GM21381 (cell line): ENCODE measurements around the gene INTS6.

ENCODE experiments used
- ATAC-seq: cut with Tn5 transposase; IDR thresholded peaks from one replicate; pipeline ENCODE4 v1.9.1; 2021; ENCODE audit warnings: mild to moderate bottlenecking, moderate library complexity; ENCODE audit not compliant: unreplicated experiment

The INTS6 gene

DNA sequence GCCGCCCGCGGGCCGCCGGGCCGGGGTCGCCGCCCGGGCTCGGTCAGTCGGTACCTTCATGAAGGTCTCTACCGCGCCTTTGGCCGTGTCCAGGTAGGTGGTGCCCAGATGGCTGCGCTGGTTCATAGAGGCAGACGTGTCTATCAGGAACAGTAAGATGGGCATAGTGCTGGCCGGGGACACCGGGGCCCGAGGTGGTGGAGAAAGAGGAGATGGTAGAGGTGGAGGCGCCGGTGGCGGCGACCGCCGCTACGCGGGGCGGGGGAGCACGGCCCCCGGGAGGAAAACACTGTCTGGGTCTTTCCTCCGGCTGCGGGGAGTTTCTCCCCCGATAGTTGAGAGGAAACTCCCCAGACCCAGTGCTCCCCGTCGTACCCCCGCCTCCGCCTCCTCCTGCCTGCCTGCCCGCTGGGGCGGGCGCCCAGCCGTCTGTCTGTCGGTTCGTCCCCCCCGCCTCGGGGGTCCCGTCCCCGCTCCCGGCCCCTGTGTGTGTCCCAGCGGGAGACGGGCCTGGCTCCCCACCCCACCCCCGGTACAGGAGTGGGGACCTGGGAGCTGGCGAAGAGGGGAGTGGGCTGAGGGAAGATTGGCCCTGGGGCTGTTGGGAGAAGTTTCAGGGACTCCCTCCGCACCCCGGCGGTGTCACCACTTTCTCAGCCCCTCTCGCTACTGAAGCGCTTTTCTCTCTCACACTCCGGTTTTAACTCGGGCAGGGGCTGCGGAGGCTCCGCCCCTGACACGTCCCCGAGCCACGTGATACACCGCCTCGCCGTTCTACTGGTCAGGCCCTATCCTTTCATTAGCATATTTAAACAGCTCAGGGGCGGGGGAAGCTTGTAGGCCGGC, at the start of gene INTS6:
Gene INTS6, minus strand, starts transcription at position 676 of the 846 bp plus-strand sequence. Its CDS starts 511 bp downstream, at position 165.
- peak; percentile 65 for ATAC-seq

- peak; percentile 97 for ATAC-seq
These were observed 49.4 kb upstream of the INTS6 start for GRCh38 chr13:51502153-51502651.

DNA sequence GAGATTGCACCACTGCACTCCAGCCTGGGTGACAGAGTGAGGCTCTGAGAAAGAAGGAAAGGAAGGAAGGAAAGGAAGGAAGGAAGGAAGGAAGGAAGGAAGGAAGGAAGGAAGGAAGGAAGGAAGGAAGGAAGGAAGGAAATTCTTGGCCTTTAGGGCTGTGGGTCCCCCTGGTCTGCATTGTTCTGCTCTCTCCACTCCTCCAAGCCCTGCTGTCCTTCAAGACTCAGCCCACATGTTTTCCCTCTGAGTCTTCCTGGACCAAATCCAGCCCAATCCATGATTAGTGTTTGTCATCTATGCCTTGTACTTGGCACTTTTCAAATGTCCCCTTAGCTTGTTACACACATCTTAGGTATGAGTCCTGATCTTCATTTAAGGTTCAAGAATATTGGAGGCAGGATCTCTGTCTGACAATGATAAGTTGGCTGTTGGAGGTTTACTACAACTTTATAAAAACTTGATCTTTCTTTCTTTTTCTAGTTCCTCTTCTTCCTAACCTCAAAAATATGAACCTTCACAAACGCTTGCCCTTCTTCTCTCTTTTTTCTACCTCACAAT, 48.8 kb upstream of the INTS6 start:
- ATAC-seq = no peak

DNA sequence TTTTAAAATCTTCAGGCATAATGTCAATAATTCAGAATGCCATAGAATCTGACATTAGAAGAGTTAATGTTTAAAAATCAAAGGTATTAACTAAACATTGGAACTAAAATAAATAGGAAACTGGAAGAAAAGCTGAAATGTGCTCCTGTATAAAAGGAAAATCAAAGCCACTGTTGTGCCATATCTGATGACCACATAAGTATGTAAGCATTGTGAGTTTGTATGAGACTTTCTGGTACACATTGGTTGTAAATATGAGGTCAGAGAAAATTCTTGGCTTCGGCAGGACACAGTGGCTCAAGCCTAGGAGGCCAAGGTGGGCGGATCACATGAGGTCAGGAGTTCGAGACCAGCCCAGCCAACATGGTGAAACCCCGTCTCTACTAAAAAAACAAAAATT, 48.3 kb upstream of the INTS6 start:
- no peak for ATAC-seq

DNA sequence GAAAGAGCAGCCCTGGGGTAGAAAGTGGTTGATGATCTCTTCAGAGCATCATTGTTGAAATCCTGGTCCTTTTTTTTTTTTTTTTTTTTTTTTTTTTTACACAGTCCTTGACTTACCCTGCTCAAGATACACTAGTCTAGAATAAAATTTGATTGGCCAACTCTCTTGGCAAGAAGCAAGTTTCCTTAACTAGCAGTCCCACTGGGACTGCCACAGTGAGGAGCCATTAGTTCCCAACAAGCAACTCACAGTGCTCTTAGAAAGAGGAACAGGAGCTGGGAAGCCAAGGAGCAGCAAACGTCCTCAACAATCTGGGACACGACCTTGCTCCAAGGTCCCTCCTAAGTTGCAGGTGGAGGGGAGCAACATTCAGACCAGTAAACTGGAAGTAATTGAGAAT, 47.9 kb upstream of the INTS6 start:
- ATAC-seq = no peak

DNA sequence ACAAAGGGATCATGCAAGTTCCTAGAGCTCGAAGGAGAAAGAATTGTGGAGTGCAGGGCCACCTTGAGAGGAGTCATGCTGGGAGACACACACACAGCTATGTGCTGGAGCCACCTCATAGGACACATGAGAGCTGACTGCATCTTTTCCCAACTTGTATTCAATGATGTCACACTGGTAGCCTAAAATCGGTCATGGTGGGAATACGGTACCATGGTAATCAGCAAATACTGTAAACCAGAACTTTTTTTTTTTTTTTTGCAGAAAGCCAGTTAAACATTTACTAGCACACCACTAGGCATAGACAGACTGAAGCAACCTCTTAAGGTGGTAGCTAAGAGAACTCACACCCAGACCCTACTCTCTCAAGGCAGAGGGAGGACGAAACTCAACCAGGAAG, 47.0 kb upstream of the INTS6 start:
- no peak for ATAC-seq

DNA sequence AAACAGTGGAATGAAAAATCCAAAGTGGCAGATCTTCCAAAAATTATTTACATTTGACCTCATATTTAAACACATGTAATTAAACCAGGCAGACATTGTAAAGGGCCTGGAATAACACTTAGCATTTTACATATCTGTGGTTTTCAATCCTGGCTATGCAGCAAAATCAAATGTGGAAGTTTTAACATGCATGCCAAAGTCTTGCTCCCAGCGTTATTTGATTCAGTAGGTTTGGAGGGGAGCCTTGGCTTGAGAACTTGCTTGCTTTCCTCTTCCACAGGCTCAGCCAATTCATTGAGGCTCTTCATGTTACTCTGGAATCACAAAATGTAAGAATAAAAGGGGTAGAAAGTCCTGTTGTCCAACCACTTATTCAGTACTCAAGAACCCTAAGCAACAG, 42.5 kb upstream of the INTS6 start:
- no peak for ATAC-seq

GRCh38 chr13:51494156-51494555, 41.3 kb upstream of the INTS6 start:
- no peak for ATAC-seq

DNA sequence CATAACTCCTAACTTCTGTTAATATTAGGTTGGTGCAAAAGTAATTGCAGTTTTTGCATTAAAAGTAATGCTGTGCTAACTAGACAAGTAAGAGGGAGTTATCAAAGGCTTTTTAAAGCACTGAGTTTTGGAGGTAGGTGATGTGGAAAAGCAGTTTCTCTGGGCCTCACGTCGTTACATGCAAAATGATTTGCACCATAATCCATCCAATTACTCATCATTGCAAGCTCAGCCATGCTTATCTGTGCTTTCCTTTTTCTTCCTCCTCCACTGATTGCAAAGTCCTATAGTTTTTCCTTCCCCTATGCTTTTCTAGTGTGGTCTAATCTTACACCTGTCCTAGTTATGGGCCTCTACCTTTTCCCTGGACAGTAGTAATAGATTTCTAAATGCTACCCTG, 35.4 kb upstream of the INTS6 start:
- ATAC-seq = no peak

GRCh38 chr13:51481656-51482055, 28.8 kb upstream of the INTS6 start:
- ATAC-seq = no peak

DNA sequence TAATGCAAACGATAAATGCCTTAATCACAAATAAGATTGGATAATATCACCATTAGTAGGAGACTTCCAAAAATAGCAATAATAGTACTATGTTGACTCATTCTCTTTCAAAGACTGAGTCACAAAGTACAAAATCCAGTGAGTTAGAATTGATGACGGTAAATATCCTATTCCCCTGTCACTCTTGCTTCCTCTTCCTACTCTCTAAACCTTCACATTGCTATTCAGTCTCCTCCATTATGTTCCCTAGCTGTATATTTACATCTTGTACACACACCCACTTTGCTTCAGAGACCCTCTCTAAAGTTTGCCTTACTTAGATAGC, 26.3 kb upstream of the INTS6 start:
- ATAC-seq = no peak

GRCh38 chr13:51478418-51479198, 25.8 kb upstream of the INTS6 start:
- ATAC-seq = no peak

GRCh38 chr13:51477653-51478324, 25.0 kb upstream of the INTS6 start:
- no peak for ATAC-seq

DNA sequence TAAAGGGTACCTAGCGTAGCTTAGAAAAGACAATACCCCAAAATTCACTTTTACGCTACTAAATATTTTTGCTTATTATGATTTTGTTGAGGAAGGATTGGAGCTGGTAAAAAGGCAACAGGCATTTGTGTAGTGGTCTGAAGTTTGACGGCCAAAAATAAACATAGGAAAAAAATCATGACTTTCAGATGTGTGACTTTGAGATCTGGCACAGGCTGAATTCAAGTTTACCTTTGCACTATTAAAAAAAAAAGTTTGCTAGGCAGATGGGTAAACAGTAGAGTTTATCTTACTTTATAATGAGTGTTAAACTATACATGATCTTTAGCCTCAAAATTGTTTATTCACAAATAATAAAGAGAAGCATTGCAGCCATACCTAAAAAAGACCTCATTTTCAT, 24.3 kb upstream of the INTS6 start:
- no peak for ATAC-seq

GRCh38 chr13:51475727-51476501, 23.1 kb upstream of the INTS6 start:
- ATAC-seq = no peak

GRCh38 chr13:51469790-51470189, 17.0 kb upstream of the INTS6 start:
- no peak for ATAC-seq

DNA sequence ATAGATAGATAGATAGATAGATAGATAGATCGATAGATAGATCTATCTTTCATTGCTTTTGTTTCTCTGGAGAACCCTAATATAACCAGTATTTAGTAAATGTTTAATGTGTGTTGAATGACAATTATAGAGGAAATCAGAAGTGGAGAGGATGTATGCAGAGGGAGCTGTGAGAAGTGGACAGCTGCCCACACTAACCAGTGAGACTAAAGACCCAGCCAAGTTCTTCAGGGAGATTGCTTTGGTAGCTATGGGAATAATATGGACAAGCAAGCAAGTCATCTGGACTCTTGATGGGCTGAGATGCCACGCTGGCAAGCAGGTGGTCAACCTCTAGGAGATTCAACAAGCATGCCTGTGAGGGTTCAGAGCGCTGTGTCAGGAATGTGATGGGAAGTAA, 14.9 kb upstream of the INTS6 start:
- ATAC-seq = no peak

- no peak for ATAC-seq
These were observed 12.3 kb upstream of the INTS6 start for GRCh38 chr13:51465124-51465523.

DNA sequence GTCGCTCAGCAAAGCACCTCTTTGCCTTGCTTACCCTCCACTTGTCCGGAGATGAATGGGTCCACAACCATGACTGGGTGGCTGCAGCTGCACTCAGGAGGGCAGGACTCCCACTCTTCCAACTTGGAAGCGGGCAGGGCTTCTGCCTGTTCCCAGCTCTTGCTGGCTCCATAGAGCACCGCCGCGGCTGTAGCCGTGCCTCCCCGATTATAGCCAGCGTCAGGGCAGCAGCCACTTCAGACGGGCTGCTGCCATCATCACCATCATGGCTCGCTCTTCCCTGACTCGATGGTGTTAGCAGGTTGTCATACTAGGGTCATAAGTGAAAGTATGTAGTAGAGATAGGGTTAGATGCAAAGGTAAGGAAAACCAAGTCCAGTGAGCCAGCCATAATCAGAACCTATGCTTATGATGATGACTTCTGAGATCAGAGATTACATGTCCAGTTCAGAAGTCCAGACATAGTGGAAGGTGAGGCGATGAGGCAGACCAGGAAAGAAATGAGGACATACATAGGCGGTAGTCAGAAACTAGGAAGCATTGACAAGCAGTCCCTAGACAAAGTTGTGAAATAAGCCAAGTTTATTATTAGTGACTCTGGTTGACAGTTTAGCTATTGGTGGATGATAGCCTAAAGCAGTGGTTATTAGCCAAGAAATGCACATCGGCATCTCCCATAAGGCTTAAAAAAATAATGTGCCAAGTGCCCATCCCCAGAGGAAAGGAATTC, 4.4 kb upstream of the INTS6 start:
- no peak for ATAC-seq

DNA sequence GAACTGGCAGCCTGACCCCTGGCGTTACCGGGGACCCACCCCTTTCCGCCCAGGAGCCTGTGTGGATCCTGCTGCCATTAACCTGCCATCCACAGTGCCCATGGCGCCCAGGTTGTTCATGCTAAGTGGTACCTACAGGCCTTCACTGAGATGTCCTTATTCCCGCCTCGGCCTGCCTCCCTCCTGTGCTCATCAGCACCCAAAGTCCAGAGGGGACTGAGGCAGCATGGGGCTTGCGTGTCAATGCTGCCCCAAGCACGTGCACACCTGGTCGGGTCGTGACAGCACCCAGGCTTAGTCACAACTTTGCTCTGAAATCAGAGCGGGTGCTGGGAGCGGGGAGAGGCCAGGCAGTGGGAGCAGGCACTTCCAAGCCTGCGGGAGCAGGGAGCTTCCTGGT, 3.7 kb upstream of the INTS6 start:
- no peak for ATAC-seq
